GM12864 (cell line): ENCODE data around the gene LRRC34.

Experiments
- DNase-seq: peaks from one replicate; pipeline ENCODE4 v3.0.0-alpha.2; 2011; ENCODE audit warnings: low read depth
- H3K4me3 ChIP-seq: 2 replicates; pipeline ENCODE4 v1.5.1; 2011; ENCODE audit warnings: mild to moderate bottlenecking, low read depth, low read length, control low read depth
- CTCF ChIP-seq: IDR thresholded peaks from 2 replicates; pipeline ENCODE4 v1.5.1; 2011; ENCODE audit warnings: low read depth, mild to moderate bottlenecking, moderate library complexity, low read length, control low read depth, inconsistent platforms; ENCODE audit errors: missing control alignments

LRRC34 gene

GRCh38 chr3:169755488-169755887 is 57.2 kb downstream of the LRRC34 start:
- DNase-seq, result no peak
- H3K4me3 ChIP-seq, result no peak overlapping the region
- no peak for TF ChIP-seq CTCF

- DNase-seq, result no peak
- no peak overlapping the region for H3K4me3 ChIP-seq
- no peak for TF ChIP-seq CTCF
These were observed 58.0 kb downstream of the LRRC34 start for GRCh38 chr3:169754711-169755110.

GRCh38 chr3:169751875-169752274 is 60.8 kb downstream of the LRRC34 start:
- TF ChIP-seq CTCF, result no peak
- H3K4me3 ChIP-seq, result no peak overlapping the region
- DNase-seq, result no peak

- H3K4me3 ChIP-seq, result no peak overlapping the region
- DNase-seq, result no peak
- TF ChIP-seq CTCF, result no peak
These were observed 62.0 kb downstream of the LRRC34 start for GRCh38 chr3:169750665-169751064.

- DNase-seq, result no peak
- H3K4me3 ChIP-seq, result no peak overlapping the region
These were observed 64.0 kb downstream of the LRRC34 start for GRCh38 chr3:169748670-169749069.

GRCh38 chr3:169746924-169747323 is 65.8 kb downstream of the LRRC34 start:
- no peak for TF ChIP-seq CTCF
- no peak for DNase-seq
- no peak overlapping the region for H3K4me3 ChIP-seq

More at GRCh38 chr3:169748670-169749069, 64.0 kb downstream of the LRRC34 start:
- TF ChIP-seq CTCF, result no peak

- TF ChIP-seq CTCF, result peak; percentile 25
- H3K4me3 ChIP-seq, result no peak overlapping the region
- no peak for DNase-seq
These were observed 68.2 kb downstream of the LRRC34 start for GRCh38 chr3:169744366-169745054.
